NCI-H1694 (cell line): ENCODE data around the gene METTL26.

Experiments used
- DNase-seq: peaks from one replicate; lab custom pipeline; 2025; lab: John Stamatoyannopoulos, UW

The METTL26 gene

GRCh38 chr16:658679-659571, 22.8 kb upstream of the METTL26 start:
- DNase-seq: no peak

GRCh38 chr16:657487-657886, 21.4 kb upstream of the METTL26 start:
- no peak for DNase-seq

- DNase-seq: no peak
These were observed 17.9 kb upstream of the METTL26 start for GRCh38 chr16:654034-654433.

- no peak for DNase-seq
These were observed 16.6 kb upstream of the METTL26 start for GRCh38 chr16:652454-653305.

GRCh38 chr16:651844-652243, 15.7 kb upstream of the METTL26 start:
- DNase-seq: no peak

GRCh38 chr16:649631-650030, 13.5 kb upstream of the METTL26 start:
- DNase-seq: no peak

- peak; percentile 68 for DNase-seq
These were observed 12.9 kb upstream of the METTL26 start, which contains the start of gene WDR90 for GRCh38 chr16:648781-649589. Gene WDR90 (plus strand): TSS chr16:649365. CDS start chr16:649417, 52 bp downstream.

- no peak for DNase-seq
These were observed 12.1 kb upstream of the METTL26 start for GRCh38 chr16:648071-648780.

- no peak for DNase-seq
These were observed 11.2 kb upstream of the METTL26 start for GRCh38 chr16:647173-647902.

GRCh38 chr16:646679-647172, 10.6 kb upstream of the METTL26 start:
- no peak for DNase-seq

- DNase-seq: no peak
These were observed 10.0 kb upstream of the METTL26 start for GRCh38 chr16:645852-646678.

- no peak for DNase-seq
These were observed 8.5 kb upstream of the METTL26 start for GRCh38 chr16:644556-644955.

- no peak for DNase-seq
These were observed 6.9 kb upstream of the METTL26 start for GRCh38 chr16:643050-643368.

- DNase-seq: no peak
These were observed 6.3 kb upstream of the METTL26 start for GRCh38 chr16:642189-643049.

- DNase-seq: no peak
These were observed 5.5 kb upstream of the METTL26 start, which contains the start of gene MCRIP2 for GRCh38 chr16:641326-642188. Gene MCRIP2 (plus strand): TSS chr16:641828. CDS start chr16:641992, 164 bp downstream.

- DNase-seq: no peak
These were observed 4.5 kb upstream of the METTL26 start for GRCh38 chr16:640614-641013.

- DNase-seq: no peak
These were observed 2.7 kb upstream of the METTL26 start for GRCh38 chr16:638836-639235.
